Spleen (tissue), 7 donors: ENCODE results near the gene MYO10.

Source experiments
- POLR2A ChIP-seq, 3 donors: fragments of 450-650 bp; IDR thresholded peaks; one replicate each; pipeline ENCODE4 v1.5.1; 2017; ENCODE audit warnings: antibody characterized with exemption in 3 of 3, mild to moderate bottlenecking in 1 of 3
- TF ChIP-seq, protein P1 (sequence below), 11 experiments: fragments of 200-600 bp in 7 of 11; fragments of 450-650 bp in 4 of 11; sonication (generic) in 4 of 11; IDR thresholded peaks in 8 of 11; conservative IDR thresholded peaks in 3 of 11; 1 replicate in 7 of 11; 2 replicates in 4 of 11; pipeline versions ENCODE4 v1.4.0 to v1.8.0; 2016 to 2021; ENCODE audit warnings: antibody characterized with exemption in 11 of 11, inconsistent platforms in 4 of 11, mild to moderate bottlenecking in 1 of 11
- donor health status: DM: no; HTN: no; CAD: no; lungs with moderate emphysema.
- donor health status: DM: no; HTN: no; CAD: no.
- donor health status: DM: no; HTN: no; CAD: no.

GRCh38 chr5:16755641-16756040 lies 180.4 kb downstream of the MYO10 start:
- TF ChIP-seq, protein P1, sequence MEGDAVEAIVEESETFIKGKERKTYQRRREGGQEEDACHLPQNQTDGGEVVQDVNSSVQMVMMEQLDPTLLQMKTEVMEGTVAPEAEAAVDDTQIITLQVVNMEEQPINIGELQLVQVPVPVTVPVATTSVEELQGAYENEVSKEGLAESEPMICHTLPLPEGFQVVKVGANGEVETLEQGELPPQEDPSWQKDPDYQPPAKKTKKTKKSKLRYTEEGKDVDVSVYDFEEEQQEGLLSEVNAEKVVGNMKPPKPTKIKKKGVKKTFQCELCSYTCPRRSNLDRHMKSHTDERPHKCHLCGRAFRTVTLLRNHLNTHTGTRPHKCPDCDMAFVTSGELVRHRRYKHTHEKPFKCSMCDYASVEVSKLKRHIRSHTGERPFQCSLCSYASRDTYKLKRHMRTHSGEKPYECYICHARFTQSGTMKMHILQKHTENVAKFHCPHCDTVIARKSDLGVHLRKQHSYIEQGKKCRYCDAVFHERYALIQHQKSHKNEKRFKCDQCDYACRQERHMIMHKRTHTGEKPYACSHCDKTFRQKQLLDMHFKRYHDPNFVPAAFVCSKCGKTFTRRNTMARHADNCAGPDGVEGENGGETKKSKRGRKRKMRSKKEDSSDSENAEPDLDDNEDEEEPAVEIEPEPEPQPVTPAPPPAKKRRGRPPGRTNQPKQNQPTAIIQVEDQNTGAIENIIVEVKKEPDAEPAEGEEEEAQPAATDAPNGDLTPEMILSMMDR (IDR thresholded peaks at IDR 0.05 in 8 of 11, conservative IDR thresholded peaks at IDR 0.05 in 3 of 11), result no peak
- no peak for TF ChIP-seq POLR2A (IDR thresholded peaks at IDR 0.05)
